ENCODE results near the gene SPTBN1. TPM values are rescaled to one million over a fixed set of nuclear protein-coding genes. Genes with fewer than 3 reads are reported as not detected.

Gene SPTBN1
- total and polyA plus RNA-seq, 9 of the 15 experiments (the other 6 are each of a cell fraction or from before 2014, with no cell fraction given): 8.9 to 66.8 (median 31.4) TPM

- TF ChIP-seq RERE (CRISPR knock-in tag; IDR thresholded peaks at IDR 0.05; ENCODE audit: borderline replicate concordance) (no peak), NFIC (IDR thresholded peaks at IDR 0.05) (0 out of 2 replicates have a peak, but pooled peaks have one; percentile 8), ZSCAN29 (IDR thresholded peaks at IDR 0.05) (no peak), RBFOX2 (IDR thresholded peaks at IDR 0.05; ENCODE audit: low read depth, low read length) (peak; percentile 72), NUFIP1 (IDR thresholded peaks at IDR 0.05; ENCODE audit: partially characterized antibody) (no peak), ZNF395 (CRISPR knock-in tag; IDR thresholded peaks at IDR 0.05) (no peak), YY1 (IDR thresholded peaks at IDR 0.05; ENCODE audit: borderline replicate concordance in 1 of 3, control insufficient read depth in 1 of 3, extremely low read depth in 1 of 3, insufficient read depth in 3 of 3, insufficient read length in 1 of 3, insufficient replicate concordance in 2 of 3, low read depth in 1 of 3, low read length in 2 of 3) (peak in 1 of 3 experiments; percentile 12), HMG20B (CRISPR knock-in tag; IDR thresholded peaks at IDR 0.05) (no peak), CC2D1A (IDR thresholded peaks at IDR 0.05) (peak; percentile 43; the same call in 1 of the 2 replicates), TRIM28 (IDR thresholded peaks at IDR 0.05) (no peak), NR2C2 (CRISPR knock-in tag; IDR thresholded peaks at IDR 0.05) (no peak), NR2C2 (tag; IDR thresholded peaks at IDR 0.05) (0 out of 2 replicates have a peak, but pooled peaks have one; percentile 21), ZEB2 (IDR thresholded peaks at IDR 0.05) (no peak), ZNF740 (CRISPR knock-in tag; IDR thresholded peaks at IDR 0.05) (no peak), ZNF740 (tag; IDR thresholded peaks at IDR 0.05) (no peak), SMAD3 (CRISPR knock-in tag; conservative IDR thresholded peaks at IDR 0.05) (no peak), PCBP1 (IDR thresholded peaks at IDR 0.05; ENCODE audit: low read depth, low read length, poor library complexity, severe bottlenecking) (no peak), NCOA2 (IDR thresholded peaks at IDR 0.05; ENCODE audit: partially characterized antibody in 2 of 2) (no peak), IRF2 (CRISPR knock-in tag; IDR thresholded peaks at IDR 0.05) (no peak), ZNF12 (CRISPR knock-in tag; IDR thresholded peaks at IDR 0.05) (no peak), GTF2E2 (tag; IDR thresholded peaks at IDR 0.05) (no peak), ZNF316 (IDR thresholded peaks at IDR 0.05) (no peak)
Observed at GRCh38 chr2:54560146-54560881, 104.2 kb downstream of the SPTBN1 start (continued).

All from K562 (cell line).